Posterior cingulate gyrus (tissue), 11 donors: Measurements from ENCODE around the gene TMEM121B.
"Not testable (repeated sequence)": the region's sequence is repeated elsewhere in the genome, so short reads cannot be mapped to it uniquely, and the experiment has no call there.

Source experiments
- DNase-seq, 10 donors: peaks; one replicate each; pipeline versions ENCODE4 v3.0.0 to v3.0.0-alpha.2; 2020 to 2021; ENCODE audit warnings: mixed read lengths in 3 of 10
- intact Hi-C: fragments of 100-400 bp; cut with DNase I; formaldehyde crosslinking; loops from one replicate; pipeline ENCODE4 v1.15.1; 2023

Gene TMEM121B

GRCh38 chr22:17121233-17122195 is at the start of gene TMEM121B:
Gene TMEM121B (minus strand): TSS chr22:17121360. CDS start chr22:17121127, 233 bp downstream.
- intact Hi-C loops: no loop called here
- peak; percentile 55 to 96 (median 82) for DNase-seq

- intact Hi-C loops: loop anchor here (10.0 kb wide), 1 partner anchor 197 kb away; the partner anchor contains the start of gene CECR2
- peak in 8 of 10 donors; percentile 22 to 88 (median 44) for DNase-seq
Measured at GRCh38 chr22:17167486-17167885, 46.3 kb upstream of the TMEM121B start.

- peak in 2 of 10 donors; percentile 5 to 7 for DNase-seq
- intact Hi-C loops: loop anchor here (10.0 kb wide), 1 partner anchor 200 kb away; the partner anchor contains the start of gene CECR2
Measured at GRCh38 chr22:17164392-17165024, 43.3 kb upstream of the TMEM121B start.

GRCh38 chr22:17162731-17163130 is 41.6 kb upstream of the TMEM121B start:
- intact Hi-C loops: loop anchor here (10.0 kb wide), 1 partner anchor 202 kb away; the partner anchor contains the start of gene CECR2
- peak in 1 of 10 donors; percentile 1 for DNase-seq

GRCh38 chr22:17161991-17162390 is 40.8 kb upstream of the TMEM121B start:
- peak in 1 of 10 donors; percentile 7 for DNase-seq
- intact Hi-C loops: loop anchor here (10.0 kb wide), 1 partner anchor 203 kb away; the partner anchor contains the start of gene CECR2

- intact Hi-C loops: loop anchor here (1.0 kb wide), 1 partner anchor 12 kb away; no protein-coding TSS in a partner anchor
- DNase-seq: peak; percentile 31 to 95 (median 72)
Measured at GRCh38 chr22:17159504-17159951, 38.4 kb upstream of the TMEM121B start.

GRCh38 chr22:17158568-17159503 is 37.7 kb upstream of the TMEM121B start, which contains the start of gene HDHD5:
Gene HDHD5 (minus strand): TSS chr22:17159277. CDS start chr22:17159251, 26 bp downstream.
- intact Hi-C loops: loop anchor here (1.0 kb wide), 1 partner anchor 12 kb away; no protein-coding TSS in a partner anchor
- DNase-seq: peak; percentile 87 to 98 (median 90)

GRCh38 chr22:17158176-17158567 is 37.0 kb upstream of the TMEM121B start:
- DNase-seq: no peak
- intact Hi-C loops: no loop called here

- intact Hi-C loops: no loop called here
- no peak for DNase-seq
Measured at GRCh38 chr22:17157714-17158113, 36.6 kb upstream of the TMEM121B start.

- intact Hi-C loops: no loop called here
- DNase-seq: no peak
Measured at GRCh38 chr22:17155941-17156340, 34.8 kb upstream of the TMEM121B start.

GRCh38 chr22:17152971-17153370 is 31.8 kb upstream of the TMEM121B start:
- intact Hi-C loops: no loop called here
- DNase-seq: no peak

GRCh38 chr22:17152340-17152739 is 31.2 kb upstream of the TMEM121B start:
- intact Hi-C loops: no loop called here
- no peak for DNase-seq

- intact Hi-C loops: no loop called here
- DNase-seq: no peak
Measured at GRCh38 chr22:17149076-17149815, 28.1 kb upstream of the TMEM121B start.

GRCh38 chr22:17147458-17147857 is 26.3 kb upstream of the TMEM121B start:
- DNase-seq, intact Hi-C loops: not testable (repeated sequence)

GRCh38 chr22:17145021-17145680 is 24.0 kb upstream of the TMEM121B start:
- no peak for DNase-seq
- intact Hi-C loops: no loop called here

GRCh38 chr22:17143826-17144225 is 22.7 kb upstream of the TMEM121B start:
- intact Hi-C loops: no loop called here
- no peak for DNase-seq

GRCh38 chr22:17143101-17143500 is 21.9 kb upstream of the TMEM121B start:
- no peak for DNase-seq
- intact Hi-C loops: no loop called here
